Adipose tissue (tissue), 3 donors: ENCODE data around the gene GADD45G. TPM values are rescaled to one million over a fixed set of nuclear protein-coding genes. Genes with fewer than 3 reads are reported as not detected.

Source experiments
- H3K27ac ChIP-seq: one replicate; pipeline ENCODE4 v1.5.1; 2013; ENCODE audit warnings: low read depth, low read length
- WGBS, 3 donors: extraction: QIAGEN DNeasy Blood & Tissue Kit; methylation state at CpG; one replicate each; pipeline ENCODE4 v1.1.7; 2013; 5-methylcytosine and 5-hydroxymethylcytosine counted together
- polyA plus RNA-seq, 3 donors: library from polyadenylated mRNA; stranded (reverse); fragments of 200-250 nt; gene quantifications; one replicate each; pipeline ENCODE4 v1.2.3, GENCODE V29; 2013
- donor health status: healthy with polysubstance abuse.
- donor health status: Bipolar disorder and iron deficiency.
- donor health status: healthy.

Gene GADD45G
- polyA plus RNA-seq, 3 donors = 5.3 to 45.2 (median 17.8) TPM

- 26 to 81% (median 43%) methylated on average over 13 of the region's 13 CpGs for WGBS, 3 donors
These were observed 34.6 kb downstream of the GADD45G start for GRCh38 chr9:89639367-89639795.

GRCh38 chr9:89639961-89640360 is 35.1 kb downstream of the GADD45G start:
- no peak overlapping the region for H3K27ac ChIP-seq
- WGBS, 3 donors = 56 to 78% (median 65%) methylated on average over 5 of the region's 5 CpGs

More at GRCh38 chr9:89639367-89639795, 34.6 kb downstream of the GADD45G start:
- no peak overlapping the region for H3K27ac ChIP-seq

- WGBS, 3 donors = 54 to 86% (median 59%) methylated on average over 11 of the region's 11 CpGs
- no peak overlapping the region for H3K27ac ChIP-seq
These were observed 35.5 kb downstream of the GADD45G start for GRCh38 chr9:89640361-89640760.

- H3K27ac ChIP-seq = no peak overlapping the region
- 75 to 90% (median 83%) methylated on average over 8 of the region's 8 CpGs for WGBS, 3 donors
These were observed 36.0 kb downstream of the GADD45G start for GRCh38 chr9:89640801-89641200.

- H3K27ac ChIP-seq = no peak overlapping the region
- WGBS, 3 donors = 92 to 97% (median 94%) methylated on average over 4 of the region's 4 CpGs
These were observed 37.2 kb downstream of the GADD45G start for GRCh38 chr9:89641980-89642379.

GRCh38 chr9:89642789-89643188 is 38.0 kb downstream of the GADD45G start:
- no peak overlapping the region for H3K27ac ChIP-seq
- 89 to 94% (median 92%) methylated on average over 6 of the region's 6 CpGs for WGBS, 3 donors

GRCh38 chr9:89646189-89646939 is 41.6 kb downstream of the GADD45G start:
- H3K27ac ChIP-seq = no peak overlapping the region
- 94 to 98% (median 96%) methylated on average over 8 of the region's 8 CpGs for WGBS, 3 donors

GRCh38 chr9:89647366-89648128 is 42.7 kb downstream of the GADD45G start:
- WGBS, 3 donors = 77 to 80% (median 80%) methylated on average over 15 of the region's 15 CpGs
- no peak overlapping the region for H3K27ac ChIP-seq

GRCh38 chr9:89648247-89649000 is 43.6 kb downstream of the GADD45G start:
- 64 to 82% (median 82%) methylated on average over 10 to 11 of the region's 11 CpGs for WGBS, 3 donors
- no peak overlapping the region for H3K27ac ChIP-seq

GRCh38 chr9:89649039-89649691 is 44.4 kb downstream of the GADD45G start:
- 88 to 93% (median 90%) methylated on average over 8 of the region's 8 CpGs for WGBS, 3 donors
- H3K27ac ChIP-seq = no peak overlapping the region

GRCh38 chr9:89654025-89654662 is 49.3 kb downstream of the GADD45G start:
- H3K27ac ChIP-seq = no peak overlapping the region
- 66 to 80% (median 68%) methylated on average over 7 of the region's 7 CpGs for WGBS, 3 donors

GRCh38 chr9:89655056-89655989 is 50.5 kb downstream of the GADD45G start:
- WGBS, 3 donors = 68 to 85% (median 77%) methylated on average over 17 of the region's 17 CpGs
- no peak overlapping the region for H3K27ac ChIP-seq

Other genes starting within 250 kb of the GADD45G start
- gene SEMA4D, start 106.9 kb upstream of the GADD45G start, polyA plus RNA-seq = 1 to 10 TPM; 3.1 to 4.9 (median 4.1) TPM